H9 (cell line): Measurements from ENCODE around the gene BCL7C. TPM values are rescaled to one million over a fixed set of nuclear protein-coding genes. Genes with fewer than 3 reads are reported as not detected.

Experiments used
- DNase-seq: peaks from one replicate; pipeline ENCODE4 v3.0.0-alpha.2; 2017
- H2AFZ ChIP-seq: one replicate; pipeline ENCODE4 v1.6.1; 2013; ENCODE audit warnings: mild to moderate bottlenecking, low read length, control low read depth, moderate library complexity
- H2AK5ac ChIP-seq: 2 replicates; pipeline ENCODE4 v1.6.1; 2013; ENCODE audit warnings: low read length, control low read depth, mixed read lengths; ENCODE audit not compliant: insufficient read length
- H2BK120ac ChIP-seq: one replicate; pipeline ENCODE4 v1.6.1; 2013; ENCODE audit warnings: low read depth, mild to moderate bottlenecking, low read length, control low read depth, inconsistent platforms; ENCODE audit not compliant: poor library complexity, severe bottlenecking
- H2BK12ac ChIP-seq: 2 replicates; pipeline ENCODE4 v1.6.1; 2013; ENCODE audit warnings: low read length, control low read depth, mixed read lengths, low read depth; ENCODE audit not compliant: insufficient read length
- H2BK15ac ChIP-seq: 2 replicates; pipeline ENCODE4 v1.6.1; 2013; ENCODE audit warnings: low read depth, low read length, control low read depth
- H2BK20ac ChIP-seq: one replicate; pipeline ENCODE4 v1.6.1; 2013; ENCODE audit warnings: low read depth, mild to moderate bottlenecking, low read length, control low read depth, inconsistent platforms; ENCODE audit not compliant: poor library complexity, severe bottlenecking
- H2BK5ac ChIP-seq: 2 replicates; pipeline ENCODE4 v1.6.1; 2013; ENCODE audit warnings: low read length, control low read depth, mixed read lengths; ENCODE audit not compliant: insufficient read length
- H3K14ac ChIP-seq: 2 replicates; pipeline ENCODE4 v1.6.1; 2013; ENCODE audit warnings: low read length, control low read depth; ENCODE audit not compliant: insufficient read depth
- H3K18ac ChIP-seq: 2 replicates; pipeline ENCODE4 v1.6.1; 2013; ENCODE audit warnings: low read depth, mild to moderate bottlenecking, mixed read lengths, low read length, control low read depth; ENCODE audit not compliant: insufficient read length
- H3K23ac ChIP-seq: 2 replicates; pipeline ENCODE4 v1.6.1; 2013; ENCODE audit warnings: low read length, control low read depth, mixed read lengths, low read depth; ENCODE audit not compliant: insufficient read length
- H3K23me2 ChIP-seq: 2 replicates; pipeline ENCODE4 v1.6.1; 2013; ENCODE audit warnings: low read depth, mild to moderate bottlenecking, mixed read lengths, low read length, control low read depth; ENCODE audit not compliant: insufficient read length, poor library complexity, severe bottlenecking
- H3K27ac ChIP-seq: 2 replicates; pipeline ENCODE4 v1.5.1; 2013; ENCODE audit warnings: low read length, control low read depth, mixed read lengths, low read depth; ENCODE audit not compliant: insufficient read length
- H3K27me3 ChIP-seq: 2 replicates; pipeline ENCODE4 v1.6.1; 2013; ENCODE audit warnings: low read length, control low read depth, inconsistent platforms; ENCODE audit not compliant: insufficient read depth
- H3K4ac ChIP-seq: 2 replicates; pipeline ENCODE4 v1.6.1; 2013; ENCODE audit warnings: low read depth, mild to moderate bottlenecking, control low read depth, inconsistent platforms, low read length, moderate library complexity
- H3K4me1 ChIP-seq: 2 replicates; pipeline ENCODE4 v1.6.1; 2013; ENCODE audit warnings: low read length, control low read depth, inconsistent platforms; ENCODE audit not compliant: insufficient read depth
- H3K4me2 ChIP-seq: 2 replicates; pipeline ENCODE4 v1.6.1; 2013; ENCODE audit warnings: low read length, control low read depth, mixed read lengths; ENCODE audit not compliant: insufficient read length, insufficient read depth
- H3K56ac ChIP-seq: 2 replicates; pipeline ENCODE4 v1.6.1; 2013; ENCODE audit warnings: low read depth, mild to moderate bottlenecking, mixed read lengths, low read length, control low read depth; ENCODE audit not compliant: insufficient read length
- H3K79me1 ChIP-seq: 2 replicates; pipeline ENCODE4 v1.6.1; 2013; ENCODE audit warnings: low read depth, mild to moderate bottlenecking, moderate library complexity, low read length, control low read depth, inconsistent platforms; ENCODE audit not compliant: insufficient read depth, poor library complexity, severe bottlenecking
- H3K79me2 ChIP-seq: 2 replicates; pipeline ENCODE4 v1.6.1; 2013; ENCODE audit warnings: low read length, control low read depth, inconsistent platforms; ENCODE audit not compliant: insufficient read depth
- H3K9ac ChIP-seq: 2 replicates; pipeline ENCODE4 v1.6.1; 2013; ENCODE audit warnings: low read length, control low read depth, mixed read lengths; ENCODE audit not compliant: insufficient read length; ENCODE audit errors: extremely low read depth
- H3K9me3 ChIP-seq: one replicate; pipeline ENCODE4 v1.6.1; 2013; ENCODE audit warnings: low read depth, low read length, inconsistent platforms; ENCODE audit not compliant: control insufficient read depth
- H3T11ph ChIP-seq: one replicate; pipeline ENCODE4 v1.6.1; 2013; ENCODE audit warnings: mild to moderate bottlenecking, low read length, control low read depth, inconsistent platforms
- H4K20me1 ChIP-seq: one replicate; pipeline ENCODE4 v1.6.1; 2013; ENCODE audit not compliant: control insufficient read depth, insufficient read length, insufficient read depth
- H4K5ac ChIP-seq: 2 replicates; pipeline ENCODE4 v1.6.1; 2013; ENCODE audit warnings: low read depth, mild to moderate bottlenecking, mixed read lengths, low read length, control low read depth; ENCODE audit not compliant: insufficient read length
- H4K8ac ChIP-seq: replicated peaks from 2 replicates; pipeline ENCODE4 v1.6.1; 2013; ENCODE audit warnings: low read length, control low read depth, mixed read lengths, low read depth; ENCODE audit not compliant: insufficient read length
- H4K91ac ChIP-seq: 2 replicates; pipeline ENCODE4 v1.6.1; 2013; ENCODE audit warnings: low read depth, mild to moderate bottlenecking, moderate library complexity, mixed read lengths, low read length, control low read depth; ENCODE audit not compliant: insufficient read length
- H3K27ac Mint-ChIP-seq, 3 experiments: 2 replicates in 2 of 3; 3 replicates in 1 of 3; pipeline ENCODE4 v1.8.0; 2020 to 2021; ENCODE audit warnings: mixed read lengths in 3 of 3, mild to moderate bottlenecking in 1 of 3, moderate library complexity in 1 of 3
- H3K27me3 Mint-ChIP-seq: 2 replicates; pipeline ENCODE4 v1.8.0; 2021; ENCODE audit warnings: low read depth, mild to moderate bottlenecking, moderate library complexity, mixed read lengths
- H3K36me3 Mint-ChIP-seq, 3 experiments: 2 replicates in 2 of 3; 3 replicates in 1 of 3; pipeline ENCODE4 v1.8.0; 2020 to 2021; ENCODE audit warnings: low read depth in 3 of 3, mixed read lengths in 3 of 3; ENCODE audit not compliant: insufficient read depth in 1 of 3
- H3K4me1 Mint-ChIP-seq, 2 experiments: 2 replicates each; pipeline ENCODE4 v1.8.0; 2020; ENCODE audit warnings: mixed read lengths in 2 of 2
- H3K4me3 Mint-ChIP-seq, 2 experiments: 2 replicates in 1 of 2; 3 replicates in 1 of 2; pipeline ENCODE4 v1.8.0; 2020 to 2021; ENCODE audit warnings: mild to moderate bottlenecking in 2 of 2, mixed read lengths in 2 of 2, moderate library complexity in 1 of 2
- H3K9me3 Mint-ChIP-seq, 2 experiments: 2 replicates in 1 of 2; 3 replicates in 1 of 2; pipeline ENCODE4 v1.8.0; 2020; ENCODE audit warnings: mild to moderate bottlenecking in 2 of 2, mixed read lengths in 2 of 2, moderate library complexity in 1 of 2
- CTCF ChIP-seq: fragments of 200-600 bp; sonication (generic); conservative IDR thresholded peaks from 3 replicates; pipeline ENCODE4 v1.8.0; 2021; ENCODE audit warnings: antibody characterized with exemption, mild to moderate bottlenecking
- WGBS: extraction: QIAGEN DNeasy Blood & Tissue Kit; methylation state at CpG from one replicate; pipeline ENCODE4 v1.1.7; 2013; ENCODE audit warnings: missing lambda C conversion rate, low lambda C conversion rate, mixed read lengths; ENCODE audit not compliant: insufficient read length; ENCODE audit errors: extremely low coverage; 5-methylcytosine and 5-hydroxymethylcytosine counted together
- total RNA-seq: library from RNA; stranded (reverse); gene quantifications from 2 replicates; pipeline ENCODE4 v1.2.1, GENCODE V29; 2021

Gene BCL7C
- total RNA-seq, 1 experiment from 2014 or later, result 18.3 TPM

DNA sequence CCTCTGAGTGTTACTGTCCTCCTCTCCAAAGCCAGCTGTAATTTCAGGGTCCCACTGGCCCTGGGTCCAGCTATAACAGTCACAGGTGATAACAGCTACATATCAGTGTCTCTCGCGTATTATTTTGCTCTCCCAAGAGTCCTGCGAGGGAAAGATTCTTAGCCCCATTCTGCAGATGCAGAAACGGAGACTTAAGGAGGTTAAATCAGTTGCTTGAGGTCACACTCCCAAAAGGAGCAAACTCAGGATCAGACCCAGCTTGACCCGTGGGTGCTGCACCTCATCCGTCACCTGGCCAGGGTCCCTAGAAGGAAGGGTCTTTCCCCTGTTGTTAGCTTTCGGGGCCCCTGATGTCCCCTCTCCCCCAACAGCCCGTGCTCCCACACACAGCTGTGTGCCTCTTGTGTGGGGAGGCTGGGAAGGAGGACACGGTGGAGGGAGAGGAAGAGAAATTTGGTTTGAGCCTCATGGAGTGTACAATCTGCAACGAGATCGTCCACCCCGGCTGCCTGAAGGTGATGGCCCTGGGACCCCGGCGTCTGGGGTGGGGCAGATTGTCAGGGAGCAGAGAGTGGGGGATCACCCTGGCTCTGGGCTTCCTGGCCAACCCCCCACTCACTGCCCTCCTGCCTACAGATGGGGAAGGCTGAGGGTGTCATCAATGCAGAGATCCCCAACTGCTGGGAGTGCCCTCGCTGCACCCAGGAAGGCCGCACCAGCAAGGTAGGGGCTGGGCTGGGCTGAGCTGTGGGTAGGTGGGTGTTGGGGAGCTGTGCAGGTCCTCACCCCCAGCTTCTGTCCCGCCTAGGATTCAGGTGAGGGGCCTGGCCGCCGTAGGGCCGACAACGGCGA, 33.3 kb upstream of the BCL7C start:
- no peaks in the 10 kb centered on the region for H4K20me1 ChIP-seq
- Mint-ChIP-seq H3K4me1 (peaks cover 10 to 24% of the 10 kb centered on the region in 2 experiments), H3K36me3 (peaks cover 29 to 39% (median 37%) of the 10 kb centered on the region in 3 experiments), H3K9me3 (no peaks in the 10 kb centered on the region; a peak in 1 of 5 replicates), H3K27me3 (no peaks in the 10 kb centered on the region), H3K4me3 (peak overlapping the region in 1 of 2 experiments; percentile 56; a peak in 1 of 5 replicates), H3K27ac (peak overlapping the region in 2 of 3 experiments; percentile 60 to 67; a peak in 3 of 7 replicates)
- H2BK12ac ChIP-seq, result no peak overlapping the region
- no peaks in the 10 kb centered on the region for H3K4me1 ChIP-seq
- H2BK120ac ChIP-seq, result no peak overlapping the region
- no peak overlapping the region for H4K91ac ChIP-seq
- H2BK5ac ChIP-seq, result no peak overlapping the region
- H3K27ac ChIP-seq, result no peak overlapping the region
- H3K14ac ChIP-seq, result no peak overlapping the region
- no peak overlapping the region for H4K5ac ChIP-seq
- no peak overlapping the region for H3K4ac ChIP-seq
- TF ChIP-seq CTCF, result no peak
- no peaks in the 10 kb centered on the region for H3K27me3 ChIP-seq
- no peaks in the 10 kb centered on the region for H3K9me3 ChIP-seq
- no peaks in the 10 kb centered on the region for H3K79me1 ChIP-seq
- H4K8ac ChIP-seq, result no peak overlapping the region
- H3K79me2 ChIP-seq, result no peaks in the 10 kb centered on the region
- no peak overlapping the region for H2AK5ac ChIP-seq
- no peak overlapping the region for H3K56ac ChIP-seq
- no peak overlapping the region for H3K4me2 ChIP-seq
- peaks cover 10% of the 10 kb centered on the region for H3K23me2 ChIP-seq
- DNase-seq, result no peak
- H3K23ac ChIP-seq, result no peak overlapping the region
- no peak overlapping the region for H3K18ac ChIP-seq
- H3T11ph ChIP-seq, result no peak overlapping the region
- no peak overlapping the region for H2BK20ac ChIP-seq
- H3K9ac ChIP-seq, result no peak overlapping the region
- H2BK15ac ChIP-seq, result no peak overlapping the region
- H2AFZ ChIP-seq, result no peak overlapping the region
- no CpG with 5 or more reads among the region's 22 CpGs for WGBS
